Measurements from ENCODE around the gene COCH. TPM values are rescaled to one million over a fixed set of nuclear protein-coding genes. Genes with fewer than 3 reads are reported as not detected.

Gene COCH
- total RNA-seq, result 10 to 100 TPM in 1 of 4 donors, 1 to 10 TPM in 3; 1.9 to 19.6 (median 5.9) TPM

- H3K27me3 ChIP-seq, result peaks cover 49% of the 10 kb centered on the region
- peak within 1 kb of the TSS; percentile 57 for H3K4me3 ChIP-seq
- WGBS, result 9% methylated on average over 6 of the region's 99 CpGs
- TF ChIP-seq POLR2AphosphoS5 (IDR thresholded peaks at IDR 0.05) (no peak), EP300 (IDR thresholded peaks at IDR 0.05) (no peak), CTCF (IDR thresholded peaks at IDR 0.05) (peak in 1 of 2 donors; percentile 26), POLR2A (IDR thresholded peaks at IDR 0.05) (no peak)
- no peaks in the 10 kb centered on the region for H3K36me3 ChIP-seq
- H3K27ac ChIP-seq, result no peak within 1 kb of the TSS
- DNase-seq (ENCODE audit: low spot score in 2 of 2), result no peak
- H3K9me3 ChIP-seq, result no peaks in the 10 kb centered on the region
- peaks cover 17% of the 10 kb centered on the region for H3K4me1 ChIP-seq
These were observed at the start of gene COCH for GRCh38 chr14:30874120-30874998. TSS of gene COCH (plus strand) at chr14:30874559. CDS start at chr14:30874939, 380 bp downstream.

GRCh38 chr14:30826070-30826469 lies 48.3 kb upstream of the COCH start:
- 89% methylated on average over 1 of the region's 1 CpG for WGBS
- DNase-seq (ENCODE audit: low spot score in 2 of 2), result no peak
- H3K4me3 ChIP-seq, result no peak overlapping the region
- H3K27me3 ChIP-seq, result no peaks in the 10 kb centered on the region
- no peak for TF ChIP-seq POLR2A (IDR thresholded peaks at IDR 0.05)
- no peak for TF ChIP-seq CTCF (IDR thresholded peaks at IDR 0.05)
- TF ChIP-seq EP300 (IDR thresholded peaks at IDR 0.05), result no peak
- TF ChIP-seq POLR2AphosphoS5 (IDR thresholded peaks at IDR 0.05), result no peak
- H3K27ac ChIP-seq, result no peak overlapping the region
- no peaks in the 10 kb centered on the region for H3K36me3 ChIP-seq
- peaks cover 21% of the 10 kb centered on the region for H3K9me3 ChIP-seq
- H3K4me1 ChIP-seq, result no peaks in the 10 kb centered on the region

GRCh38 chr14:30829853-30830252 lies 44.5 kb upstream of the COCH start:
- H3K4me1 ChIP-seq, result no peaks in the 10 kb centered on the region
- H3K4me3 ChIP-seq, result no peak overlapping the region
- TF ChIP-seq CTCF (IDR thresholded peaks at IDR 0.05) (no peak), POLR2A (IDR thresholded peaks at IDR 0.05) (no peak), POLR2AphosphoS5 (IDR thresholded peaks at IDR 0.05) (no peak), EP300 (IDR thresholded peaks at IDR 0.05) (no peak)
- peaks cover 21% of the 10 kb centered on the region for H3K9me3 ChIP-seq
- 90% methylated on average over 4 of the region's 4 CpGs for WGBS
- no peak overlapping the region for H3K27ac ChIP-seq
- no peak for DNase-seq (ENCODE audit: low spot score in 2 of 2)
- H3K36me3 ChIP-seq, result no peaks in the 10 kb centered on the region
- no peaks in the 10 kb centered on the region for H3K27me3 ChIP-seq

- no peak overlapping the region for H3K4me3 ChIP-seq
- no peaks in the 10 kb centered on the region for H3K27me3 ChIP-seq
- H3K9me3 ChIP-seq, result no peaks in the 10 kb centered on the region
- no peak for DNase-seq (ENCODE audit: low spot score in 2 of 2)
- no peaks in the 10 kb centered on the region for H3K36me3 ChIP-seq
- H3K27ac ChIP-seq, result no peak overlapping the region
- H3K4me1 ChIP-seq, result no peaks in the 10 kb centered on the region
- TF ChIP-seq EP300 (IDR thresholded peaks at IDR 0.05) (no peak), CTCF (IDR thresholded peaks at IDR 0.05) (no peak), POLR2A (IDR thresholded peaks at IDR 0.05) (no peak), POLR2AphosphoS5 (IDR thresholded peaks at IDR 0.05) (no peak)
These were observed 40.0 kb upstream of the COCH start for GRCh38 chr14:30834353-30834752.

GRCh38 chr14:30838351-30838750 lies 36.0 kb upstream of the COCH start:
- DNase-seq (ENCODE audit: low spot score in 2 of 2), result no peak
- no peaks in the 10 kb centered on the region for H3K36me3 ChIP-seq
- TF ChIP-seq EP300 (IDR thresholded peaks at IDR 0.05) (no peak), CTCF (IDR thresholded peaks at IDR 0.05) (no peak), POLR2A (IDR thresholded peaks at IDR 0.05) (no peak), POLR2AphosphoS5 (IDR thresholded peaks at IDR 0.05) (no peak)
- H3K27ac ChIP-seq, result no peak overlapping the region
- no peaks in the 10 kb centered on the region for H3K4me1 ChIP-seq
- no peaks in the 10 kb centered on the region for H3K27me3 ChIP-seq
- H3K4me3 ChIP-seq, result no peak overlapping the region
- no peaks in the 10 kb centered on the region for H3K9me3 ChIP-seq
- WGBS, result 73% methylated on average over 2 of the region's 2 CpGs

All from suprapubic skin (tissue), 4 donors.